GM03348 (cell line): ENCODE data around the gene KANK2.
"Not testable (repeated sequence)": the region's sequence is repeated elsewhere in the genome, so short reads cannot be mapped to it uniquely, and the experiment has no call there.

Source experiments
- DNase-seq: peaks from one replicate; pipeline ENCODE4 v3.0.0; 2012; ENCODE audit warnings: low spot score

KANK2 gene

GRCh38 chr19:11140023-11140538 is 57.3 kb downstream of the KANK2 start:
- DNase-seq, result not testable (repeated sequence)

- DNase-seq, result peak; percentile 89
Observed at GRCh38 chr19:11138601-11139300, 58.6 kb downstream of the KANK2 start.

GRCh38 chr19:11137542-11138384 is 59.6 kb downstream of the KANK2 start:
- peak; percentile 91 for DNase-seq

GRCh38 chr19:11136400-11137101 is 60.8 kb downstream of the KANK2 start:
- no peak for DNase-seq

- no peak for DNase-seq
Observed at GRCh38 chr19:11131471-11131870, 65.9 kb downstream of the KANK2 start.

GRCh38 chr19:11130824-11131455 is 66.4 kb downstream of the KANK2 start:
- peak; percentile 87 for DNase-seq

GRCh38 chr19:11127905-11128304 is 69.4 kb downstream of the KANK2 start:
- no peak for DNase-seq

- DNase-seq, result peak; percentile 83
Observed at GRCh38 chr19:11125994-11126685, 71.2 kb downstream of the KANK2 start.

- DNase-seq, result not testable (repeated sequence)
Observed at GRCh38 chr19:11124157-11124556, 73.2 kb downstream of the KANK2 start.

- no peak for DNase-seq
Observed at GRCh38 chr19:11123114-11123513, 74.2 kb downstream of the KANK2 start.

- not testable (repeated sequence) for DNase-seq
Observed at GRCh38 chr19:11121963-11122362, 75.4 kb downstream of the KANK2 start.

- DNase-seq, result no peak
Observed at GRCh38 chr19:11116507-11116906, 80.8 kb downstream of the KANK2 start.

GRCh38 chr19:11115895-11116446 is 81.4 kb downstream of the KANK2 start:
- DNase-seq, result no peak

- DNase-seq, result no peak
Observed at GRCh38 chr19:11115042-11115441, 82.3 kb downstream of the KANK2 start.
